ENCODE measurements around the gene PPP6R2.

The PPP6R2 gene

DNA sequence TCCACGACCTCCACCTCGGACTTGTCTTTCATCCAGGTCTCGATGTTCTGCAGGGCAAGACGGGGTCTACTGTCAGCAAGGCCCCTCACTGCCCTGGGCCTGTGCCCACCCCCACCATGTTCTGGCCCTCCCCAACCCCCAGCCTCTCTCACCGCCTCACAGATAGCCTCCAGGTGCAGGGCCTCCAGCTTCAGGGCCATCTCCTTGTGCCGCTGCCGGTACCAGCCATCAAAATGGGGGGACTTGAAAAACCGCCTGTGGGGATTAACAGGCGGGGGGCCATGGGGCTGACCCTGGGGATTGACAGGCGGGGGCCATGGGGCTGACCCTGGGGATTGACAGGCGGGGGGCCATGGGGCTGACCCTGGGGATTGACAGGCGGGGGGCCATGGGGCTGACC, 30.8 kb upstream of the PPP6R2 start:
- no peak overlapping the region for H3K9ac ChIP-seq (ENCODE audit: low read length)
- no peak overlapping the region for H3K4ac ChIP-seq (ENCODE audit: low read depth, low read length)
- H2BK120ac ChIP-seq (ENCODE audit: low read depth, low read length) = no peak overlapping the region
- H3K18ac ChIP-seq (ENCODE audit: low read length) = no peak overlapping the region
- no peaks in the 10 kb centered on the region for H3K79me2 ChIP-seq (ENCODE audit: control insufficient read depth, insufficient read depth, low read length)
- no peak overlapping the region for H3K4me2 ChIP-seq (ENCODE audit: low read length)
- no peaks in the 10 kb centered on the region for H3K4me1 ChIP-seq (ENCODE audit: control insufficient read depth, low read depth, low read length)
- no peaks in the 10 kb centered on the region for H3K27me3 ChIP-seq (ENCODE audit: insufficient read depth, low read length, poor library complexity)
- no peak overlapping the region for H3K56ac ChIP-seq (ENCODE audit: low read length)
- H2BK15ac ChIP-seq (replicated peaks; ENCODE audit: low read depth) = no peak overlapping the region
- H4K8ac ChIP-seq (ENCODE audit: low read depth, low read length) = no peak overlapping the region
- no peak overlapping the region for H3K27ac ChIP-seq (ENCODE audit: low read depth, low read length)
- no peak overlapping the region for H2AK5ac ChIP-seq (ENCODE audit: low read length)
- no peak overlapping the region for H4K5ac ChIP-seq (ENCODE audit: low read length)
- DNase-seq = no peak
- no peak overlapping the region for H3K4me3 ChIP-seq (ENCODE audit: low read length)
- H3K79me1 ChIP-seq (ENCODE audit: low read length) = no peaks in the 10 kb centered on the region
- no peak overlapping the region for H3K23ac ChIP-seq (ENCODE audit: low read length)
- no peaks in the 10 kb centered on the region for H3K36me3 ChIP-seq (ENCODE audit: control insufficient read depth, insufficient read depth, low read length)
- H2BK5ac ChIP-seq (ENCODE audit: low read length) = no peak overlapping the region
- WGBS (ENCODE audit: extremely low coverage, insufficient coverage, low lambda C conversion rate) = no CpG with 5 or more reads among the region's 12 CpGs

DNA sequence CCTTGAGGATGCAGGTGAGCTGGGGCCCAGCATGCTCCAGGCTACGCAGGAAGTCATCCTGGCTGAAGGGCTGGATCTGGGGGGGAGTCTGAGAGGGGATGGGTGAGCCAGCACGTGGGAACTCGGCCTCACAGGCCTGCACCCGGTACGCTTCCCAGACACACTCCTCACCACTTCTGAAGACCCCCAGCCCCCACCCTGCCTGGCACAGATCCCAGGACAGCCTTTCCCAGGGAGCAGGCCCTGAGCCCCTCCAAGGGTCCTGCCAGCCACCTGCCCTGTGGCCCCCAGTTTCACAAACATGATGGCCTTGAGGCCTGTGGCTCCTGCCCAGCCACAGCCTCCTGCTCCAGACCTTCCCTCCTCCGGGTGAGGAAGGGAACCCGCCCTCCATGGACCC, 30.1 kb upstream of the PPP6R2 start:
- H4K5ac ChIP-seq (ENCODE audit: low read length) = no peak overlapping the region
- H3K56ac ChIP-seq (ENCODE audit: low read length) = no peak overlapping the region
- no peaks in the 10 kb centered on the region for H3K27me3 ChIP-seq (ENCODE audit: insufficient read depth, low read length, poor library complexity)
- no peak overlapping the region for H2BK5ac ChIP-seq (ENCODE audit: low read length)
- H2BK15ac ChIP-seq (replicated peaks; ENCODE audit: low read depth) = no peak overlapping the region
- no peaks in the 10 kb centered on the region for H3K79me1 ChIP-seq (ENCODE audit: low read length)
- no peaks in the 10 kb centered on the region for H3K4me1 ChIP-seq (ENCODE audit: control insufficient read depth, low read depth, low read length)
- no peak overlapping the region for H3K18ac ChIP-seq (ENCODE audit: low read length)
- no peak overlapping the region for H3K9ac ChIP-seq (ENCODE audit: low read length)
- H3K4me3 ChIP-seq (ENCODE audit: low read length) = no peak overlapping the region
- no peaks in the 10 kb centered on the region for H3K79me2 ChIP-seq (ENCODE audit: control insufficient read depth, insufficient read depth, low read length)
- no peak overlapping the region for H4K8ac ChIP-seq (ENCODE audit: low read depth, low read length)
- no peak overlapping the region for H2AK5ac ChIP-seq (ENCODE audit: low read length)
- H3K27ac ChIP-seq (ENCODE audit: low read depth, low read length) = no peak overlapping the region
- no peak overlapping the region for H3K4me2 ChIP-seq (ENCODE audit: low read length)
- H3K4ac ChIP-seq (ENCODE audit: low read depth, low read length) = no peak overlapping the region
- no peak overlapping the region for H3K23ac ChIP-seq (ENCODE audit: low read length)
- H2BK120ac ChIP-seq (ENCODE audit: low read depth, low read length) = no peak overlapping the region
- DNase-seq = no peak
- H3K36me3 ChIP-seq (ENCODE audit: control insufficient read depth, insufficient read depth, low read length) = no peaks in the 10 kb centered on the region
- WGBS (ENCODE audit: extremely low coverage, insufficient coverage, low lambda C conversion rate) = no CpG with 5 or more reads among the region's 7 CpGs

DNA sequence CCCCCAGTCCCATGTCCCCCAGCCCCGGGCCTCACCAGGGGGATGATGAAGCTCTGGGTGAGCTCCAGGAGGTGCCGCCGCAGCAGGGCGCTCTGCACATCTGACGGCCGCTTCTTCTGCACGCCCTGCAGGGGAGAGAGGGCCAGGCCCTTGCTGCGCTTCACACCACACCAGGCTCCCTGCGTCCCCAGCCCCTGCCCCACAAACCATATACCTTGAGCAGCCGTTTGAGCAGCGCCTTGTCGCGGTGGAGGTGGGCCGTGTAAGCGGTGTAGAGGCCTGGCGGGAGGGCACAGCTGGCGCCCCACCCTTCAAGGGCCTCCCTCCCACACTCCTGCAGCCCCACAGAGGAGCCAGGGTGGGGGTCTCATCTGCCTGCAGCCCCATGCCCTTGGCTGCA, 29.5 kb upstream of the PPP6R2 start:
- Histone ChIP-seq H3K27ac (ENCODE audit: low read depth, low read length) (no peak overlapping the region), H4K5ac (ENCODE audit: low read length) (no peak overlapping the region), H3K4ac (ENCODE audit: low read depth, low read length) (no peak overlapping the region), H3K18ac (ENCODE audit: low read length) (no peak overlapping the region), H3K4me2 (ENCODE audit: low read length) (no peak overlapping the region), H4K8ac (ENCODE audit: low read depth, low read length) (no peak overlapping the region), H3K9ac (ENCODE audit: low read length) (no peak overlapping the region), H3K36me3 (ENCODE audit: control insufficient read depth, insufficient read depth, low read length) (no peaks in the 10 kb centered on the region), H3K56ac (ENCODE audit: low read length) (no peak overlapping the region), H3K4me1 (ENCODE audit: control insufficient read depth, low read depth, low read length) (no peaks in the 10 kb centered on the region), H2BK120ac (ENCODE audit: low read depth, low read length) (no peak overlapping the region), H2BK15ac (replicated peaks; ENCODE audit: low read depth) (no peak overlapping the region), H2BK5ac (ENCODE audit: low read length) (no peak overlapping the region), H3K27me3 (ENCODE audit: insufficient read depth, low read length, poor library complexity) (no peaks in the 10 kb centered on the region), H3K4me3 (ENCODE audit: low read length) (no peak overlapping the region), H3K79me2 (ENCODE audit: control insufficient read depth, insufficient read depth, low read length) (no peaks in the 10 kb centered on the region), H3K23ac (ENCODE audit: low read length) (no peak overlapping the region), H2AK5ac (ENCODE audit: low read length) (no peak overlapping the region), H3K79me1 (ENCODE audit: low read length) (no peaks in the 10 kb centered on the region)
- no CpG with 5 or more reads among the region's 17 CpGs for WGBS (ENCODE audit: extremely low coverage, insufficient coverage, low lambda C conversion rate)
- no peak for DNase-seq

DNA sequence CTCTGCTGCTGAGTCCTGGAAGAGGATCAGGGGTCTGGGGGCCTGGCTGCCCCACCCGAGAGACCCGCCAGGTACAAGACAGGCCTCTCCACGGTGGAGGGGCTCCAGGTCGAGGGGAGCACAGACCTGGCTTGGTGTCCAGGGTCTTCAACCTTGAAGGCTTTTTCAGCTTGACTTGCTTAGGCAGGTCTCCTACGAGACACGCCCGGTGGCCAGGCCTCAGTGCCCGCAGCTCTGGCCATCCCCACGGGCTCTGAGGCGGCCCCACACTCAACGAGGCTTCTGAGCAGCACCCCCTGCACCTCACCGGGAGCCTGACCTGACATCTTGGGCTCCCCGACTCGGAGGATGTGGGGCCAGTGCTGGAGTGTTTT, 29.1 kb upstream of the PPP6R2 start:
- Histone ChIP-seq H3K23ac (ENCODE audit: low read length) (no peak overlapping the region), H2BK15ac (replicated peaks; ENCODE audit: low read depth) (no peak overlapping the region), H3K79me2 (ENCODE audit: control insufficient read depth, insufficient read depth, low read length) (no peaks in the 10 kb centered on the region), H4K8ac (ENCODE audit: low read depth, low read length) (no peak overlapping the region), H2BK120ac (ENCODE audit: low read depth, low read length) (no peak overlapping the region), H4K5ac (ENCODE audit: low read length) (no peak overlapping the region), H3K79me1 (ENCODE audit: low read length) (no peaks in the 10 kb centered on the region), H2BK5ac (ENCODE audit: low read length) (no peak overlapping the region), H3K18ac (ENCODE audit: low read length) (no peak overlapping the region), H3K4me3 (ENCODE audit: low read length) (no peak overlapping the region), H3K27me3 (ENCODE audit: insufficient read depth, low read length, poor library complexity) (no peaks in the 10 kb centered on the region), H3K4me1 (ENCODE audit: control insufficient read depth, low read depth, low read length) (no peaks in the 10 kb centered on the region), H2AK5ac (ENCODE audit: low read length) (no peak overlapping the region), H3K4ac (ENCODE audit: low read depth, low read length) (no peak overlapping the region), H3K56ac (ENCODE audit: low read length) (no peak overlapping the region), H3K9ac (ENCODE audit: low read length) (no peak overlapping the region), H3K36me3 (ENCODE audit: control insufficient read depth, insufficient read depth, low read length) (no peaks in the 10 kb centered on the region), H3K27ac (ENCODE audit: low read depth, low read length) (no peak overlapping the region), H3K4me2 (ENCODE audit: low read length) (no peak overlapping the region)
- no peak for DNase-seq
- no CpG with 5 or more reads among the region's 14 CpGs for WGBS (ENCODE audit: extremely low coverage, insufficient coverage, low lambda C conversion rate)

DNA sequence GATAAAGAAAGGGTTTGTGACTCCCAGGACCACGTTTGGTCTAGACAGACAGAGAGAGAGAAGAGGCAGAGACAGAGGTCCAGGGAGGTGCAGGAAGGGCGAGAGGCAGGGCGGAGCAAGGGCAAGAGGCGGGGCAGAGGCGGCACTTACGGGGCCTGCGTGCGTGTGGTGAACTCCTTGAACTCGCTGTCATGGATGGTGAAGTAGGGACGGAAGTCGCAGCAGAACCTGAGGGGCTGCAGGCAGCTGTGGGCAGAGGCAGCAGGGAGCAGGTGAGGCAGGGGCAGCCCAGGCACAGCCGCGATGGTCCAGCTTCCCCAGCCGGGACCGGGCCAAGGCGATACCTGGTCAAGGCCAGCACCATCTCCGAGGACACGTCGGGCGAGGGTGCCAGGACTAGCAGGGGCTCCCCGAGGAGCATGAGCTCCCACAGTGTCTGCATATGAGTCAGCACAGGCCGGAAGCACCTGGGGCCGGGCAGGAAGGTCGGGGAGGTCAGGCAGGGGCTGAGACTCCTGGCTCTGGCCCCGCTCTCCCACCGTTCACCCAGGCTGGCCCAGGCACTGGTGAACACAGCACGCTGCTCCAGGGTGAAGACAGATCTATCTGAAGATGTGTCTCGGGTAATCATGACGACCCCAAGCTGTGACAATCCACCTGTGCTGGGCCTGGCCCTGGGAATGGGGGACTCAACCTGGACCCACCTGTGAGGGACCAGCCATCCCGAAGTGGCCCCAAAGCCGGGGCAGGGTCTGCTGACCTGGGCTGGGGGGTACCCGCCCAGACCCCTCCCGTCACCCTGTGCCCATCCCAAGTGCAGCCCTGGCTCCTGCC, 28.5 kb upstream of the PPP6R2 start:
- no peak overlapping the region for H3K18ac ChIP-seq (ENCODE audit: low read length)
- no peaks in the 10 kb centered on the region for H3K4me1 ChIP-seq (ENCODE audit: control insufficient read depth, low read depth, low read length)
- H3K79me2 ChIP-seq (ENCODE audit: control insufficient read depth, insufficient read depth, low read length) = no peaks in the 10 kb centered on the region
- H4K5ac ChIP-seq (ENCODE audit: low read length) = no peak overlapping the region
- H4K8ac ChIP-seq (ENCODE audit: low read depth, low read length) = no peak overlapping the region
- H2BK15ac ChIP-seq (replicated peaks; ENCODE audit: low read depth) = no peak overlapping the region
- no peak overlapping the region for H3K4me2 ChIP-seq (ENCODE audit: low read length)
- H3K27ac ChIP-seq (ENCODE audit: low read depth, low read length) = no peak overlapping the region
- H3K4me3 ChIP-seq (ENCODE audit: low read length) = no peak overlapping the region
- H3K79me1 ChIP-seq (ENCODE audit: low read length) = no peaks in the 10 kb centered on the region
- no peak overlapping the region for H3K9ac ChIP-seq (ENCODE audit: low read length)
- H3K4ac ChIP-seq (ENCODE audit: low read depth, low read length) = no peak overlapping the region
- H3K56ac ChIP-seq (ENCODE audit: low read length) = peak overlapping the region; percentile 49
- no peak overlapping the region for H3K23ac ChIP-seq (ENCODE audit: low read length)
- WGBS (ENCODE audit: extremely low coverage, insufficient coverage, low lambda C conversion rate) = no CpG with 5 or more reads among the region's 33 CpGs
- no peak for DNase-seq
- no peaks in the 10 kb centered on the region for H3K36me3 ChIP-seq (ENCODE audit: control insufficient read depth, insufficient read depth, low read length)
- no peak overlapping the region for H2BK5ac ChIP-seq (ENCODE audit: low read length)
- no peak overlapping the region for H2AK5ac ChIP-seq (ENCODE audit: low read length)
- H3K27me3 ChIP-seq (ENCODE audit: insufficient read depth, low read length, poor library complexity) = no peaks in the 10 kb centered on the region
- no peak overlapping the region for H2BK120ac ChIP-seq (ENCODE audit: low read depth, low read length)

All from mesendoderm (in vitro differentiated cells).